ENCODE measurements around the gene CIAO2B. TPM values are rescaled to one million over a fixed set of nuclear protein-coding genes. Genes with fewer than 3 reads are reported as not detected.
"Not testable (repeated sequence)": the region's sequence is repeated elsewhere in the genome, so short reads cannot be mapped to it uniquely, and the experiment has no call there.

CIAO2B gene
- total RNA-seq, 1 experiment from 2014 or later: 83.0 TPM

DNA sequence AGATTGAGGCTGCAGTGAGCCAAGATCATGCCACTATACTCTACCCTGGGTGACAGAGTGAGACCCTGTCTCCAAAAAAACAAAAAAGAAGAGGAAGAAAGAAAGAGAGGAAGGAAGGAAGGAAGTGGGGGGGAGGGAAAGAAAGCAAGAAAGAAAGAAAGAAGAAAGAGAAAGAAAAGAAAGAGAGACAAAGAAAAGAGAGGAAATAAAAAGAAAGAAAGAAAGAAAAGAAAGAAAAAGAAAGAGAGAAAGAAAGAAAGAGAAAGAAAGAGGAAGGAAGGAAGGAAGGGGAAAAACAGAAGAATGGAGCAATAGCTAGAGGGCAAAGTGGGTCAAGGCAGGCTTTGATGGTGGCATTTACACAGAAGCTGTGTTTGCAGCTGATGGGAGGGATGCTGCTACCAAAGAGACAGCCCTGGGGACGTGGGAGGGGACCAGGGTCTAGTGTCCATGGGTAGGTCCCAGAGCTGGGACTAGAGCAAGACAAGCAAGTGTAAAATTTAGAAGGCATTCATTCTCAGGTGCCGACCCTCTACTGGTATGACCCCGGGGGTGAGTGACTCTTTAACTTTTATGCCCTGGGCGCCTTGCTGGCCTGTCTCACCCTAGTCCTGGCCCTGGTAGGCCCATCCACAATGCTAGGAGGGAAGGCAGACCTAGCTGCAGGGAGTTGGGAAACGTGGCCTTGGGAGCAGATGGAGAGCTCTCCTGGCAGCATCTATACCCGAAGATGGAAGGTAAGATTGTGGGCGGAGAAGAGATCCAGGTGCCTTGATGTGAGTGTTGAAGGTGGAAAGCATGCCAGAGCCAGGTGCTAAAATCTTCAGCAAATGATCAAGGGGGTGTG lies 24.9 kb upstream of the CIAO2B start:
- TF ChIP-seq, protein P1, sequence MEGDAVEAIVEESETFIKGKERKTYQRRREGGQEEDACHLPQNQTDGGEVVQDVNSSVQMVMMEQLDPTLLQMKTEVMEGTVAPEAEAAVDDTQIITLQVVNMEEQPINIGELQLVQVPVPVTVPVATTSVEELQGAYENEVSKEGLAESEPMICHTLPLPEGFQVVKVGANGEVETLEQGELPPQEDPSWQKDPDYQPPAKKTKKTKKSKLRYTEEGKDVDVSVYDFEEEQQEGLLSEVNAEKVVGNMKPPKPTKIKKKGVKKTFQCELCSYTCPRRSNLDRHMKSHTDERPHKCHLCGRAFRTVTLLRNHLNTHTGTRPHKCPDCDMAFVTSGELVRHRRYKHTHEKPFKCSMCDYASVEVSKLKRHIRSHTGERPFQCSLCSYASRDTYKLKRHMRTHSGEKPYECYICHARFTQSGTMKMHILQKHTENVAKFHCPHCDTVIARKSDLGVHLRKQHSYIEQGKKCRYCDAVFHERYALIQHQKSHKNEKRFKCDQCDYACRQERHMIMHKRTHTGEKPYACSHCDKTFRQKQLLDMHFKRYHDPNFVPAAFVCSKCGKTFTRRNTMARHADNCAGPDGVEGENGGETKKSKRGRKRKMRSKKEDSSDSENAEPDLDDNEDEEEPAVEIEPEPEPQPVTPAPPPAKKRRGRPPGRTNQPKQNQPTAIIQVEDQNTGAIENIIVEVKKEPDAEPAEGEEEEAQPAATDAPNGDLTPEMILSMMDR (conservative IDR thresholded peaks at IDR 0.05): no peak
- Histone ChIP-seq H3K23me2 (ENCODE audit: insufficient read length, low read depth, low read length, poor library complexity, severe bottlenecking) (no peaks in the 10 kb centered on the region), H3K4me2 (ENCODE audit: insufficient read depth, insufficient read length, low read length) (no peak overlapping the region), H3K14ac (ENCODE audit: insufficient read depth, low read length) (no peak overlapping the region), H4K5ac (ENCODE audit: insufficient read length, low read depth, low read length) (no peak overlapping the region), H3K9me3 (ENCODE audit: control insufficient read depth, low read depth, low read length) (no peaks in the 10 kb centered on the region), H2AFZ (ENCODE audit: low read length) (no peak overlapping the region), H3T11ph (ENCODE audit: low read length) (no peak overlapping the region), H3K18ac (ENCODE audit: insufficient read length, low read depth, low read length) (no peak overlapping the region), H3K79me1 (ENCODE audit: insufficient read depth, low read depth, low read length, poor library complexity, severe bottlenecking) (no peaks in the 10 kb centered on the region), H4K8ac (replicated peaks; ENCODE audit: insufficient read length, low read depth, low read length) (no peak overlapping the region), H3K27ac (ENCODE audit: insufficient read length, low read depth, low read length) (no peak overlapping the region), H3K79me2 (ENCODE audit: insufficient read depth, low read length) (no peaks in the 10 kb centered on the region), H3K4ac (ENCODE audit: low read depth, low read length) (no peak overlapping the region), H2BK12ac (ENCODE audit: insufficient read length, low read depth, low read length) (no peak overlapping the region), H2BK5ac (ENCODE audit: insufficient read length, low read length) (no peak overlapping the region), H2AK5ac (ENCODE audit: insufficient read length, low read length) (no peak overlapping the region), H3K9ac (ENCODE audit: extremely low read depth, insufficient read length, low read length) (no peak overlapping the region), H3K23ac (ENCODE audit: insufficient read length, low read depth, low read length) (no peak overlapping the region), H4K20me1 (ENCODE audit: control insufficient read depth, insufficient read depth, insufficient read length) (no peaks in the 10 kb centered on the region), H3K27me3 (ENCODE audit: insufficient read depth, low read length) (no peaks in the 10 kb centered on the region), H2BK20ac (ENCODE audit: low read depth, low read length, poor library complexity, severe bottlenecking) (no peak overlapping the region), H4K91ac (ENCODE audit: insufficient read length, low read depth, low read length) (no peak overlapping the region), H3K56ac (ENCODE audit: insufficient read length, low read depth, low read length) (no peak overlapping the region), H2BK15ac (ENCODE audit: low read depth, low read length) (no peak overlapping the region), H2BK120ac (ENCODE audit: low read depth, low read length, poor library complexity, severe bottlenecking) (no peak overlapping the region), H3K4me1 (ENCODE audit: insufficient read depth, low read length) (no peaks in the 10 kb centered on the region)
- WGBS (ENCODE audit: extremely low coverage, insufficient read length, low lambda C conversion rate): no CpG with 5 or more reads among the region's 7 CpGs
- H3K27ac Mint-ChIP-seq: no peak overlapping the region
- no peak overlapping the region for H3K4me3 Mint-ChIP-seq
- H3K4me1 Mint-ChIP-seq: peaks cover 4 to 15% of the 10 kb centered on the region in 2 experiments
- H3K27me3 Mint-ChIP-seq (ENCODE audit: low read depth): peaks cover 13% of the 10 kb centered on the region
- no peak for DNase-seq
- H3K36me3 Mint-ChIP-seq (ENCODE audit: insufficient read depth in 1 of 3, low read depth in 3 of 3): no peaks in the 10 kb centered on the region; a peak in 1 of 7 replicates
- no peaks in the 10 kb centered on the region for H3K9me3 Mint-ChIP-seq

GRCh38 chr16:66956154-66956457 lies 21.9 kb upstream of the CIAO2B start:
- H3K14ac ChIP-seq (ENCODE audit: insufficient read depth, low read length); H3K18ac ChIP-seq (ENCODE audit: insufficient read length, low read depth, low read length); H2BK120ac ChIP-seq (ENCODE audit: low read depth, low read length, poor library complexity, severe bottlenecking); H3K4me2 ChIP-seq (ENCODE audit: insufficient read depth, insufficient read length, low read length); H3K27me3 ChIP-seq (ENCODE audit: insufficient read depth, low read length); DNase-seq; H3K23me2 ChIP-seq (ENCODE audit: insufficient read length, low read depth, low read length, poor library complexity, severe bottlenecking); H2AK5ac ChIP-seq (ENCODE audit: insufficient read length, low read length); H3K4me1 ChIP-seq (ENCODE audit: insufficient read depth, low read length); H3K79me1 ChIP-seq (ENCODE audit: insufficient read depth, low read depth, low read length, poor library complexity, severe bottlenecking); H3K23ac ChIP-seq (ENCODE audit: insufficient read length, low read depth, low read length); H4K5ac ChIP-seq (ENCODE audit: insufficient read length, low read depth, low read length); H3K4me3 Mint-ChIP-seq; H3K9ac ChIP-seq (ENCODE audit: extremely low read depth, insufficient read length, low read length); H2BK15ac ChIP-seq (ENCODE audit: low read depth, low read length); H3K79me2 ChIP-seq (ENCODE audit: insufficient read depth, low read length); H3K9me3 Mint-ChIP-seq; H3K56ac ChIP-seq (ENCODE audit: insufficient read length, low read depth, low read length); H3T11ph ChIP-seq (ENCODE audit: low read length); H3K9me3 ChIP-seq (ENCODE audit: control insufficient read depth, low read depth, low read length); H4K20me1 ChIP-seq (ENCODE audit: control insufficient read depth, insufficient read depth, insufficient read length); H4K8ac ChIP-seq (replicated peaks; ENCODE audit: insufficient read length, low read depth, low read length); H2BK20ac ChIP-seq (ENCODE audit: low read depth, low read length, poor library complexity, severe bottlenecking); H2BK5ac ChIP-seq (ENCODE audit: insufficient read length, low read length); H3K27ac Mint-ChIP-seq; H2BK12ac ChIP-seq (ENCODE audit: insufficient read length, low read depth, low read length); H3K4ac ChIP-seq (ENCODE audit: low read depth, low read length); H2AFZ ChIP-seq (ENCODE audit: low read length); H3K36me3 Mint-ChIP-seq (ENCODE audit: insufficient read depth in 1 of 3, low read depth in 3 of 3); H4K91ac ChIP-seq (ENCODE audit: insufficient read length, low read depth, low read length); H3K27ac ChIP-seq (ENCODE audit: insufficient read length, low read depth, low read length): not testable (repeated sequence)
- Mint-ChIP-seq H3K27me3 (ENCODE audit: low read depth) (peaks cover 18% of the 10 kb centered on the region), H3K4me1 (peaks cover 10 to 18% of the 10 kb centered on the region in 2 experiments)
- no CpG with 5 or more reads among the region's 1 CpG for WGBS (ENCODE audit: extremely low coverage, insufficient read length, low lambda C conversion rate)
